SU-DHL-6 (cell line): ENCODE measurements around the gene PDS5A.

Experiments
- CTCF ChIP-seq: fragments of 200-600 bp; sonication (generic); IDR thresholded peaks from one replicate; pipeline ENCODE4 v1.5.1; 2017; ENCODE audit warnings: antibody characterized with exemption, mild to moderate bottlenecking, low read length, moderate library complexity; ENCODE audit not compliant: insufficient read depth, poor library complexity, severe bottlenecking
- EZH2phosphoT487 ChIP-seq: fragments of 200-600 bp; sonication (generic), shearing (Covaris generic); conservative IDR thresholded peaks from 2 replicates; pipeline ENCODE4 v1.6.1; 2018; ENCODE audit warnings: mild to moderate bottlenecking, antibody characterized with exemption, low read length, moderate library complexity, mixed read lengths

GRCh38 chr4:39947963-39948362 is 29.7 kb downstream of the PDS5A start:
- no peak for TF ChIP-seq CTCF
- TF ChIP-seq EZH2phosphoT487, result no peak
